GM19395 (cell line): Measurements from ENCODE around the gene PXN.
"Not testable (repeated sequence)": the region's sequence is repeated elsewhere in the genome, so short reads cannot be mapped to it uniquely, and the experiment has no call there.

Experiments
- ATAC-seq: cut with Tn5 transposase; IDR thresholded peaks from one replicate; pipeline ENCODE4 v1.9.1; 2021; ENCODE audit warnings: mild to moderate bottlenecking, moderate library complexity; ENCODE audit not compliant: unreplicated experiment

The PXN gene

DNA sequence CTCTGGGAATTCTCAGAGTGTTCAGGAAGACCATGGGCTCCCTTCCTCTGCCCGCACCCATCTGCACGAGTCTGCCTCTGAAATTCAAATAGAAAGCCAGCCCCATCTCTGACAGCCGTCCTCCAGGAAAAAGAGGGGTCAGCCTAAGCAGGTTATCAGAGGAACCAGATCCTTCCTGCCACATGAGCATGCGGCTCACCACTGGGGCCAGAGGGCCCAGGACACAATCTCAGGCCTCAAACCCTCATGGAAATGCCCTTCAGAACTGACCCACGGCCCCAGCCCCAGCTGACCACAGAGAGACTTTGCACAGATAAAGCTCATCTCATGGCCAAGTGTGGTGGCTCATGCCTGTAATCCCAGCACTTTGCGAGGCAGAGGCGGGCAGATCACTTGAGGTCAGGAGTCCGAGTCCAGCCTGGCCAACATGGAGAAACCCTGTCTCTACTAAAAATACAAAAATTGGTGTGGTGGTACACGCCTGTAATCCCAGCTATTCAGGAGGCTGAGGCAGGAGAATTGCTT is 23.2 kb downstream of the PXN start:
- ATAC-seq, result no peak

DNA sequence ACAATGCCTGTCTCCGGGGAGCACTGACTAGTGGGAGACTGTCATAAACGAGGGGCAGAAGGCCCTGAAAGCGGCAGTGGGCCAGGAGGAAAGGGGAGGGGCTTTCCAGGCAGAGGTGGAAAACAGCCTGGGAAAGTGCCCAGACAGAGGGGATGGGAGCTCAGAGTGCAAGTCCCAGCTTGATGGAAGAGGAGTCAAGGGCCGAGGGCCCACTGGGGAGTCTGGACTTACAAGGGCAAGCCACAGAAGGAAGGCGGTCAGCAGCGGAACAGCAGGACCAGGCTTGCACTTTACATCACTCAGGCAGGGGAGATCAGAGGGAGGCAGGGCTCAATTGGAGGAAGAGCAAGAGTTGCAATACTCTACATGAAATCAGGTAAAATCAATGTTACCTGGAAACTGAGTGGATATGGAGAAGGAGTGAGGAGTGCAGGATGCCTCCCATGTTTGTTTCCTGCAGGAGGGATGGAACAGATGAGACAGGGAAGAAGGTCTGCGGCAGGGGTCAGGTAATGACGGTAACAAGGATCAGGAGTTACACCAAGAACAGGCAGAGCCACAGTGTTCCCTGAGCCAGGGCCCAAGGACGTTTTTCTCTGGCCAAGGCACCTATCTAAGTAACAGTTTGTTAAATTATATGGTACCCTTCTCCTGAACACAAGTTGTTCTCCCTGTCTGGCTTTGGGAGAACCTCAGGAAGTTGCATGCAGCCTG is 23.8 kb downstream of the PXN start:
- ATAC-seq, result no peak

DNA sequence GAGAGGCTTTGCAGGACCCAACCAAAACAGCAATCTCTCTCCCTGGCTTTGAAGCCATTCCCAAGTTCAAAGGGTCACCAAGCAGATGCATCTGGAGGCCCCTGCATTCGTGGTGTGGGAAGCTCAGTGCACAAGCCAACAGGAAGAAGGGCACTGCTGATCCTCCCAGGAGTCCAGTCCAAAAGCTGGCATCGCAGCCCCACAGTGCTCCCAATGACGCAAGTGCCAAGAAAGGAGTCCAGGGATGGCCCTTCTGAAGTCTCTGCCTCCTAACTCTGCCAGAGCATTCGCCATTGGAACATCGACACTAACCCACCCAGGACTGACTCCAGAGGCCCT is 25.1 kb downstream of the PXN start:
- ATAC-seq, result no peak

DNA sequence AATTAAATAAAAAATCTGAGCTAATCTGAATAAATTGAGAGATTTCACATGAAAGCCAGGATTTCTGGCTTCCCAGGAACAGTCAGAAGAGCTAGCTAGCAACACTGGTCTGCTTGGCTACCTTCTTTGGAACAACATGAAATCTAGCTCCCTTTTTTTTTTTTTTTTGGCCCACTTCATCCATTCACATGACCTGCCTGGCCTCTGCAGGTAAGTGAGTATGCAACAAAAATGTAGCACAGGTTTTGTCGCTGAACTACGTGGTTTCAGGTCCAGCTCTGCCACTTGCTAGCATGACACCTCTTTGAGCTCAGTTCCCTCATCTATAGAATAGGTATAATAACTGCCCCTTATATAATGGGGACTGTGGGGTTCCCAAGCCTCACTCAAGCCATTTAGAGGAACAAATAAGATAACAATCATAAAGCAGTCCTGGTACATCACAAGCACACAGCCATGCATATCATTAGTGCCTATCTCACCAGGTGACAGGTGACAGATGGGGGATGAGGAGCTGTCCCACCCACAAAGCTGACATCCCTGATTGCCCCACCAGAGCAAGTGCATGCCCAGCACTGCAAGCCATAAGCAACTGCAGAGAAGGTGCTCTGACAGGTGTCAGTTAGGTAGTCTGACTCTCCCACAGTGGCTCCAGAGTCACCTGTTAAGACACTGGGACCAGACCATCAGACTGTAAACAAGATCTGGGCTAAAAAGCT is 25.6 kb downstream of the PXN start:
- ATAC-seq, result no peak

DNA sequence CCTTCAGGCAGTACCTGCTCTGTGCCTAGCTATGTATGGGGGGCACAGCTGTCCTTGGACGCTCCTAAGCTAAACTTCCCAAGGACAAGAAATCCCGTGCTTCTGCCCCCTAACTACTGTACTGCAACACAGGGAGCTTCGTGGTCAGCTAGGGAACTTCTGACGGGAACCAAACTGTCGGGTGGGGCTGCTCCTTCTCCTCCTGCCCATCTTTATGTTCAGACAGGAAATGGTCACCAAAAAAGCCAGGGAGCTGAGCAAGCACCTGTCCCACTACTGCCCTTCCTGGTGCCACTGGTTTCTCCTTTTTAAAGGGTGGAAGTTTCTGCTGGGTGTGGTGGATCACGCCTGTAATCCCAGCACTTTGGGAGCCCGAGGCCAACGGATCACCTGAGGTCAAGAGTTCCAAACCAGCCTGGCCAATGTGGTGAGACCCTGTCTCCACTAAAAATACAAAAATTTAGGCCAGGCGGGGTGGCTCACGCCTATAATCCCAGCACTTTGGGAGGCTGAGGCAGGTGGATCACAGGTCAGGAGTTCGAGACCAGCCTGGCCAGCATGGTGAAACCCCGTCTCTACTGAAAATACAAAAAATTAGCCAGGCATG is 26.6 kb downstream of the PXN start:
- no peak for ATAC-seq

DNA sequence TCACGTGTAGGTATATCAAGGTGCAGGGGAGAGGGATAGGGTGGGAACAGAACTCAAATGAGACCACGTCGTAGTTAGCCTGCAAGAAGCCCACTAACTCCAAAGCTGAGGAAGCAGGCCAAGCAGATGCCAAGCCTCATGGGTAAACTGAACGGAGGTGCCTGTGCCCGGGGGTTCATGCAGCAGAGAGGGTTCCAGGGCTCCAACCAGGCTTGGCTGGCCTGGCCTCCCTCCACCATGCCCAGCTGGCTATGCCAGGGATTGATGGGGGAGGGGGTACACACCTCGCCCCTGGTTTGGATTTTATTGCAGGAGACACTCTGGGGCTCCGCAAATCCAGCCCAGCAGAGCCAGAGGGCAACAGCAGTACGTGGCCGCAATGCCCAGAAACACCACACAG is 27.3 kb downstream of the PXN start:
- ATAC-seq, result no peak

DNA sequence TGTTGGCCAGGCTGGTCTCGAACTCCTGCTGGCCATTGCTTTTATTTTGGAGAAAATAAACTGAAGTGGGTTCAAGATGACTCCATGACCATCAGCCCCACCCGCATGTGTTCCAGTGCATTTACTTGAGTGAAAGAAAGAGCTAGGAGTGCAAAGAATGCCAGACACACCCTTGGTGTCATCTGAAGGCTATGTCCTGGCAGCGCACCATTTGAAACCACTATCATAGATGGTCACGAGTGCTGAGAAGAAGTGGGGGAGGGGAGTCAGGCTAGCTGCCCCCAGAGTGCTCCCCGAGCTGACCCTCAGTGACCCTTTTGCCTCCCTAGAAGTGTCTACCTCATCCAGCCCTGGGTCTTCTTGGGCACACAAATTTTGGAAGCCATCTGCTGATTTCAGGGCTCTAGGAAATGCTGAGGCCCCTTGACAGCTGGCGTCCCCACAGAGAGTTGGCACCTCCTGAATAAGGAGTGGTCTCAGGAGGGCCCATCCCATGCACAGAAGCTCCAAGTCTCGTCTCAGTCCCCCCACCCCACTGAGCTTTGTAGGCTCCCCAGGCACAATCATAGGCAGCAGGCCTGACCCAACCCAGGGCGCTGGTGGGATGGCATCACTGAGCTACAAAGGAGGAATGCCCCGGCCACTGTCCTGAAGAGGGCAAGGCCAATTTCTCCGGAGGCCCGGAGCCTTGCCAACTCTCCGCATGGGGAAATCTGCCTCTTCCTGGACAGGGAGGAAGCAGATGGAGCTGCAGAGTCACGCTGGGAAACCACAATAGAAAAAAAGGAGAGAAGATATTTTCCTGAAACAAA is 28.0 kb downstream of the PXN start:
- ATAC-seq, result no peak

DNA sequence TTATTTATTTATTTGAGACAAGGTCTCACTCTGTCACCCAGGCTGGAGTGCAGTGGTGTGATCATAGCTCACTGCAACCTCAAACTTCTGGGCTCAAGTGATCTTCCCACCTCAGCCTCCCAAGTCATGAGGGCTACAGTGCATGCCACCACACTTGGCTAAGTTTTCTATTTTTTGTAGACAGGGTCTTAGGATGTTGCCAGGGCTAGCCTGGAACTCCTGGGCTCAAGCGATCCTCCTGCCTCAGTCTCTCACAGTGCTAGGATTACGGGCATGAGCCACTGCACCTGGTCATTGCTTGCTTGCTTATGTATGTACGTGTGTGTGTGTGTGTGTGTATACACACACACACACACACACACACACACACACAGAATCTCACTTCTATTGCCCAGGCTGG is 28.7 kb downstream of the PXN start:
- ATAC-seq, result not testable (repeated sequence)

DNA sequence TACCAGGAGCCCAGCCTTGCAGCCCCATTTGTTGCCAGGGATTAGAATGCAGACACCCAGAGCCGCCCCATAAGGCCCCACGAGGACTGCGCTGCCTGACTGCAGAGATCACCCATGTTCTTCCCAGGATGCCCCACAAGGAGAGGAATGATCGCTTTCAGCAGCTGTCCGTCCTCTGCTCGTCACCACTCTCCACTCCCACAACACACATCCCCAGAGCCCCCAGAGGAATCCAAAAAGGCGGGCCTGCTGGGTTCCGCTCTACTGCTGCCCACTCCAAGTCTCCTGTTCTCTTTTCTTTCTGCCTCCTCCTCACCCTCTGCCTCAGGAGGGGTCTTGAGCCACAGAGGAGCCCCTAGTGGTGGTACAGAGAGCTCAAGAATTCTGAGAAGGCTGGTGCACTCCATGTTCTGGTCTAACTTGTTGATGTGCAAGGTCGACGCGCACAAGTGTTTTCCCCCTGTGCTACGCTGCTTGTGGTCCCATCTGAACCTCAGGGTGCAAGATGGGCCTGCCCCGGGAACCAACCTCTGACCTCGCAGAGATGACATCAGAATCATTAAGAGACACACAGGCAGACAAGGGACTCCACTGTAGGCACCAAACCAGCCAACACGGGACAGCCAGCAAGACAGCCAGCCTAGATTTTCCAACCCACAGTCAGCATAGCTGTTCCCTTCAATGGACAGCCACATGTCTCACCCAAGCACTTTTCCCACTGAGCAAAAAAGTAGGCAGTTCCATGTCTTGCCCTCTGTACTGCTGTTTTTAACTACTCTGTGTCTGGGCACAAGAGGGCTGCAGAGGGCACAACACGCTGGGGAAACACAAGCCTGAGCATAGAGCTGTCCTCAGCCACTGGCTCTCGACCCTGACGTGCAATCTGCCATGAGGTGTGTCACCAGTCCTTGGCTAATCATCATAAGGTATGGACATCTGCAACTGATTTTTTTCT is 29.9 kb downstream of the PXN start:
- no peak for ATAC-seq

DNA sequence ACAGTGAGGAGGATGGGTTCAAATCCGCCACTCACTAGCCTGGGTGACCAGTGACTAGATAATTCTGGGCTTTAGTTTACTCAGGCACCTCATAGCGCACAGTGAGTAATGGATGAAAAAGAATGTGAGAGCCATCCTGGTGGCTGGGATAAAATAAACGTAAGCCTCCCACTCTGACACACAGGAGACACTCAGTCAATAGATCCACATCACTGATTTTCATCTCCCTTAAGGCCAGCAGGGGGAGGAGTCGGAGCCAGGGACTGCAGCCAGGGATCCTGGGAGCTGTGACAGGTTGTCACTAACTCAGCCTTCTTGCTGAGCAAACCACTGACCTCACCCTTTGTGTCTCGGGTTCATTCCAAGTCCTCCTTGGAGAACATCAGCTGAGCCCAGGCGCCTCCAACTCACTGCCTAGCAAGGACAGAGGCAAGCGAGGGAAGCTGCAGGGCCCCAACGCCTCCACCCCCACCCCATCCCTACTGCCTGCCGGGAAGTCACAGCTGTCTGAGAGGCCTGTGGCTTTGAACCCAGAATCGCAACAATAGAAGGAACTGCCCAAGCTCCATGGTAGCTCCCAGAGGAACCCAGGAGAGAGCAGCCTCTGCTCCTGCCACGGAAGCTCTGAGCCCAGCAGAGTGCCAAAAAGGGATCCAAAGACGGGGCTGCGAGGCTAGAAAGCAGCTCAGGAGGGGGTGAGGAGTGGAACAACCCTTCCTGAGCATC is 30.7 kb downstream of the PXN start:
- ATAC-seq, result no peak

DNA sequence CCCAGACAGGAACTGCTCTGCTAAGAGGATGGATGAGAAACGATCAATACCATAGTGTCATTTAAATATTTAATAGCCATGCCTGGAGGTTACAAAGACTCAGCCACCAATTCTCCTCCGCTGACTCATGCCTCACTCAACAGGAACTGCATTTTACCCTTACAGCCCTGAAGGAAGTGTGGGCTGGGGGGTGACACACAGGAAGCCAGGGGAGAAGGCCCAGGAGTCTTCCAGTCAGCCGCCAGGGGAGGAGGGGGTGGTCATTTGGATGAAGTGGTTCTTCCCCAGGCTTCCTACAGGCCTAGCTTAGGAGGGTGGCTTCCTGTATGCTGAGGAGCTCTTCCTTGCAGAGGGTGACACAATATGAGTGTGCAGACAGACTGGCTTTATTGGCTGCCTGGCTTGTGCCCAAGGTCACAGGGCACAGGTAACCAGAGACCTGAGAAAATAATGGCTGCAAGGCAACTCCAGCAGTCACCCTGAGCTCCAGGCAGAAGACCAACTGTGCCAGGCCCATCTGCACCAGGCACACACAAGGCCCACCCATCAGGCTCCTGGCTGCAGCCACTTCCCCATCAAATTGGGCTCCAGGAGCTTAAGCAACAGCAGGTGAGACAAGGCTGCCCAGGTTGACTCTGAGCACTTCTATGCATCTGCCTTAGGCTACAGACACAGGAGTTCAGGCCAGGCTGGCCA is 34.1 kb downstream of the PXN start:
- ATAC-seq, result no peak

DNA sequence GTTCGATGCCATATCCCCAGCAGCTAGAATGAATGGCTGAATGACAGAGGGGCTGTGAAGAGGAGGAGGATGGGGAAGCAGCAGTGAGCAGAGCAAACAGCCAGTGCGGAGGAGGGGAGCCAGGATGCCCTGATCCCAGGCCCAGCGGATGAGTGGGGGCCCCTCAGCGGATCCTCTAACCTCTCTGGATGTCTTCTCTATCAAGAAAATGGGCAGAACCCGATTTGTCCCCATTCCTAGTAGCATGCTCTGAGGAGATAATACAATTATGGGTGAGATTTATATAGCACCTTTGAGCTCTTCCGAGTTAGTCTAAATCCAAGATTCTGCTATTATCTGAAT is 34.6 kb downstream of the PXN start:
- ATAC-seq, result no peak

DNA sequence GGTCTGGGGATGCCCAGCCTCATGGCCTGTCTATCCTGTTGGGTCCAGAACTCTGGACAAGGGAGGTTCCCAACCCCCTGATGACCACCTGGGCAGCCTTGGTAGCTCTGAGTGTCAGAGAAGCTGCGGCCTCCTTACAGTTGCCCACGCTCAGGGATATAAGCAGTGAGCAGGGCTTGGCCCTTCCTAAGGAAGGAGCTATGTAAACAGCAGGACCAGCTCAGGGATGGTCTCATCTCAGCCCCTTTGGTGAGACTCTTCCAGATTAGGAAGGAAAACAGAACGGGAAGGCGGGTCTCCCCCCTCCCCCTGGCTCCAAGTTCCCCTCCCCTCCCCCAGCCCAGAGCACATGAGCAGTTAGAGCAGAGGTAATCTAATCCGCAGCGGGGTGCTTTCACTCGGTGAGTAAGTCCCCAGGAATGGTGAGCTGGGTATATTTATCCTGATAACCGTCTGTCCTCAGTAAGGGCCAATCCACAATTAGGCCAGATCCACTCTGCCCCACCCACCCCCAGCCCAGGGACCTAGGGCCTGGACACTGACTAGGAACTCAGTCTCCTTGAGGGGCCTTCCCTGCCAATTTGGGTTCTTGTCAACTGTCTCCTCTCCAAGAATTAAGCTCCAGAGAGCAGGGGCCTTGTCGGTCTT is 35.1 kb downstream of the PXN start:
- ATAC-seq, result no peak

DNA sequence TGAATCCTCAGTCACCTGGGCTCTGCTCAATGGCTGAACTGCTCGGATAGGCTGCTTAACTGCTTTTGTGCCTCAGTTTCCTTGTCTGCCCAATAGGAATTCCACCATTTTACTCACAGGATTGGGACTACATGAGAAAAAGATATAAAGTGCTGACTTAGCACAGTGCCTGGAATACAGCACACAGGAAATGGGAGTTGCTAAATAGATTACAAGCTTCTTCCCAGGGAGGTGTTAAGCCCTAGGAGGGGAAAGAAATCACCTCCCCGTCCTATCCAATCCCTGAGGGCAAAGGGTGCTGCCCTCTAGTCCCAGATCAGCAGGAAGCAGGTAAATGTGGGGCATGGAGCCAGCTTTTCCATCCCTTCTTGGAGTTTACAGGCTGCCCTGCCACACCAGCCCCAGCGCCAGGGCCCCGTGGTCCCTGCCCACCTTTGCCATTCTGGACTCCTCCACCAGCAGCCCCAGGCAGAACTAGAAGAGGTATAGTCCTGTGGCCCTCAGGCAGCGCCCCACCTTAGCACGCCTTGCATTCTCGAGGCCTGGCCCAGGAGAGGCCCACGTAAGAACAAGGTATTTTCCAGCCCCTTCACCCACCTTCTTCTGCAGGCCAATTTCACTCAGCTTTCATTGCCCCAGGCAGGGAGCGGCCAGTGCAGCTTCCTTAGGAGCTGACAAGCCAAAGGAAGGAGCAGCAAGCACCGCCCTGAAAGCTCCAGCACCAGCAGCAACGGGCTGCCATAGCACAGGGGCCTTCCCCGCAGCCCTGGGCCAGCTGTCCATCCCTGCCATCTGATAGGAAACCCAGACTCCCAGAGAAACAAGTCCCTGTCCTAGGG is 35.8 kb downstream of the PXN start:
- no peak for ATAC-seq

DNA sequence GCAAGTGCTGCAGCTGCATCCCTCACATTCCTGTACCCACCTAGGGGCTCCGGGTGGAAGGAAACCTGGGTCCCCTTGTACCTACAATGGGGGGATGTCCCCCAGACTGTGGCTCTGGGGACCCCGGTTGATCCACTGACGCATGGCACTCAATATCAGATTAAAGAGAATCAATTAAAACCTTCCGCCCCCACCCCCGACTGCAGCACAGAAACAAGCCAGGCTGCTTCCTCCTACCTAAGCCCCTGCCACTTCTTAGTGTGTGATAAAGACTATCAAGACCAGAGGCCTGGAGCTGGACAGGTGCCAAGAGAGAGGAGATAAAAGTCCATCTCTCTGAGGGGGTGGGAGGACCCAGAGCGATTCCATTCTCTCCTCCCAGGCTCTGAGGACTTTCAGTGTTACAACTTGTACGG is 36.5 kb downstream of the PXN start:
- no peak for ATAC-seq

DNA sequence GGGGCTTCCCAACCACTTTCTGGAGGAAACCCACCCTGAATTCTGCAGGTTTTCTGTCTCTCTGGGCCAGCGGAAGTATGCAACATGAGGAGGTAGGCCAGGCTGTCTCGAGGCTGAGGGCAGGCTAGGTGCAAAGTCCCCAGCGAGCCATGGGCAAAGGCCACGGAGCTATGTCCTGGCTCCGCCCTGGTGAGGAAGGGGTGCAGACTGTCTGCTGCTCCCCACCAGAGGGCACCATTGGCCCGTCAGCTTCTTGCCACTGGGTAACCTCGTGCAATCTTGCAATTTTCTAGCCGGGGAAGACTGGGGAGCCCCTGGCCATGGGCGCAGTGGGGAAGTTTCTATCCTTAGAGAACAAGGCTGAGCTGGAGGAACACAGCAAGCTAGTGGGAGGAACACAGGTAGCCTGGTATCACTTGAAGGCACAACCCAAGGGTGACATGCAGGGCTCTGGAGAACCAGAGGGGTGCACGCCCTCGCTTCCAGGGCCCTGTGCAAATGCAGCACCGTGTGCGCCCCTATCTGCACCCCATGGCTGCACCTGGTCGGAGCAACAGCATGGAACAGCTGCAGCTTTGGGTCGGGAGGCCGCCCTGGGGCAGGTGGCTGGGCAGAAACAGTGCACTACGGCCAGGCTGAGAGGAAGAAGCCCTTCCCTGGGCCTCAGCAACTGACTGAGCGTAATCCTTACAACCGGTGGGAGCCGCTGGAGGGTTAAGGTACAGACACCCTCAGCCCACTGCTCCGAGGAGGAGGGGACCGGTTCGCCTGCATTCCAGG is 37.0 kb downstream of the PXN start:
- peak; percentile 75 for ATAC-seq

DNA sequence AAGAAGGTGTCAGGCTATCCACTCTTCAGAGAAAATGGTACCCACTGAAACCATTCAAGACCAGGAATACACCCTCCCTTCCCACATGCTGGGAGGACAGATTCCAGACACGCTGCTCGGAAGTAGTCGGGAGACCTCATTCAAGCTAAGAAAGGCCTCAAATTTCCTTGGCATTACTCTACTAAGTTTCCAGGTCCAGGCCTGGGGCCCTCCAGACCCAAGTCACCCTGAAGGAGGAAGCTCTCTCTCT is 37.6 kb downstream of the PXN start:
- no peak for ATAC-seq
